Activated T-cell treated with anti-CD3 and anti-CD28 coated beads, Interleukin-2, amount 50 U/mL, for 4 hours (primary cell): ENCODE data around the gene EDIL3. TPM values are rescaled to one million over a fixed set of nuclear protein-coding genes. Genes with fewer than 3 reads are reported as not detected.

Source experiments
- ATAC-seq, 2 donors: fragments of 200-7000 bp; cut with Tn5 transposase; one replicate each; pipeline ENCODE4 v1.10.0; 2021
- DNase-seq: peaks from one replicate; pipeline ENCODE4 v3.0.0-alpha.2; 2020
- H3K27me3 Mint-ChIP-seq: one replicate; pipeline ENCODE4 v1.8.0; 2021; ENCODE audit warnings: low read depth, mixed read lengths
- H3K36me3 Mint-ChIP-seq: one replicate; pipeline ENCODE4 v1.8.0; 2022; ENCODE audit warnings: mixed read lengths; ENCODE audit not compliant: insufficient read depth
- H3K4me1 Mint-ChIP-seq: one replicate; pipeline ENCODE4 v1.8.0; 2021; ENCODE audit warnings: low read depth, mixed read lengths
- H3K4me3 Mint-ChIP-seq: one replicate; pipeline ENCODE4 v1.8.0; 2021; ENCODE audit warnings: mild to moderate bottlenecking, moderate library complexity, mixed read lengths
- H3K9me3 Mint-ChIP-seq: one replicate; pipeline ENCODE4 v1.8.0; 2021; ENCODE audit warnings: mixed read lengths
- total RNA-seq, 3 donors: library from RNA; stranded (reverse); gene quantifications; one replicate each; pipeline ENCODE4 v1.2.1, GENCODE V29; 2021

EDIL3 gene
- total RNA-seq, 3 donors from 2014 or later, result 0.15 to 0.27 TPM; not detected in 1

DNA sequence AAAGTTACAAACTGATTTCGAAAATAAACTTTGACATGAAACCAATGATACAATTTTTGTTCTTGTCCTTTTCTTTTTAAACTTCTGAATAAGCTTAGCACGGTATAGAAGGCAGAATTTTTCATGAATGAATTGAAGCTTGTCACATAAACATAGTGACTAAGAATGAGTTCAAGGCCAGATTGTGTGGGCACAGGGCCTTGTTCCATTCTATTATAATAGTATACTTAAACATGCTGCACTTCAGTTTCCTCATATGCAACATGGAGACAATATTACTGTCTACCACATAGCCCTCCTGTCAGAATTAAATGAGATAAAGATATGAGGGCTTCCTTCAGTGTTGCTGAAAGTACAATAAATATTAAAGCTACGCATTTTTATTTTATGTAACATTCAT is 459.8 kb downstream of the EDIL3 start:
- ATAC-seq, result no peak

DNA sequence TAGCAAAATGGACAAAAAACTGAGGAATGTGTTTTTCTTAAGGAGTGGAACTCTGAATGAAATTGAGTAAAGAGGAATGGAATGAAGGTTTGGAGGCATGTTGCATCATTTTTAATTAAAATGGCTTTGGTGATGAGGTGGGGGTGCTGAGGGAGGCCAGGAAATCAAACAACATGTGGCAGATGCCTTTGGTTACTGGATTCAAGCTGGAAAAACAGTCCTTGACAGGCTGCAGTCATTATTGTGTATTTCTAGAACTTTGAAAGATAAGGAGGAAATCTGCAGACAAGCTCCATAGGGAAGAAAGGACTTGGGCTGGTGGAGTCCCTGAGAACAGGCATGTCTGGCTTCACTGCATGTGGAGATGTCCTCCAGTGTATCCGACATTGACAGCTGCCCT is 460.5 kb downstream of the EDIL3 start:
- no peaks in the 10 kb centered on the region for H3K9me3 Mint-ChIP-seq
- H3K27me3 Mint-ChIP-seq, result no peaks in the 10 kb centered on the region
- ATAC-seq (no peak), DNase-seq (no peak)
- H3K36me3 Mint-ChIP-seq, result no peaks in the 10 kb centered on the region
- H3K4me3 Mint-ChIP-seq, result no peak overlapping the region
- H3K4me1 Mint-ChIP-seq, result no peaks in the 10 kb centered on the region

More for the DNA sequence above, 459.8 kb downstream of the EDIL3 start:
- H3K9me3 Mint-ChIP-seq, result no peaks in the 10 kb centered on the region
- H3K27me3 Mint-ChIP-seq, result no peaks in the 10 kb centered on the region
- H3K36me3 Mint-ChIP-seq, result no peaks in the 10 kb centered on the region
- no peak for DNase-seq
- no peaks in the 10 kb centered on the region for H3K4me1 Mint-ChIP-seq
- H3K4me3 Mint-ChIP-seq, result no peak overlapping the region

DNA sequence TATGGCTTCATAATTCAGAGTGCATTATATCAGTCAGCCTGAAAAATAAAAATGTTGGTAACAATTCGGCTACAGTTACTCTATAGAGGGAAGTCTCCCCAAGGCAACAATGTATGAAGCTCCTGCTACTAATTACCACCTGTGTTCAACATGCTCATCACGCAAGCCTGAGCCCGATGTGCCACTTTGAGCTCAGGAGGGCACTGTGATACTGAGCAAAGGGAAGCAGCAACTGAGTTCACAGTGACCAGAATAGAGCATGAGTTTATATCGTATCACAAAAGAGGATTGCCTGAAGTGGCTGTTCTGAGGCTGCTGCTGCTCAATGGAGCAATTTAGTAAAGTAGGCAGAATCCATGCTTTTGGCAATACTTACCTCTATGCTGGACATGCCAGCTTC is 462.0 kb downstream of the EDIL3 start:
- DNase-seq (no peak), ATAC-seq (no peak)
- Mint-ChIP-seq H3K36me3 (no peaks in the 10 kb centered on the region), H3K4me1 (no peaks in the 10 kb centered on the region), H3K27me3 (no peaks in the 10 kb centered on the region), H3K4me3 (no peak overlapping the region), H3K9me3 (no peaks in the 10 kb centered on the region)

DNA sequence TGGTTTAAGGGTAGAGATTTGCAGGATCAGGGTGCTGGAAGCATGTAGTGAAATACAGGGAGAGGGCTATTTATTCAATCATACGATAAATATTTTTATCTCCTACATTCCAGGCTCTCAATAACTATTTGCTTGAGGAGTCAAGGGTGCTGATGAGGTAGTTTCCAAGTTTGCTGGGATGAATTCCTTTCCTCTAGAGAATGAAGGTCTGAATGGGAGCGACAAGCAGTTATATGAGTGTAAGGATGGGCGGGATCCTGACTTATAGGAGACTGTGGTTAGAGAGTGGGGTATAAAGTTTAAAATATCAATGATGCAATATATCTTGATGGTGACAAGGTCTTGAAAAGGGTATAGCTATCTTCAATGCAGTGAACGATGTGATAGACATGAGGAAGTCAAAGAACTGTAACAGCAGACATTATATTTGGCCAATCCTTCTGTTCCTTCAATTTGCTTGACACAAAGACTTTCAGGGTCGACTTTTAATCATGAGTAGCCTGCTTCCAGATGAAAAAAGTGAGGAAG is 462.9 kb downstream of the EDIL3 start:
- DNase-seq, result no peak
- no peak for ATAC-seq
- Mint-ChIP-seq H3K36me3 (no peaks in the 10 kb centered on the region), H3K27me3 (no peaks in the 10 kb centered on the region), H3K9me3 (no peaks in the 10 kb centered on the region), H3K4me1 (no peaks in the 10 kb centered on the region), H3K4me3 (no peak overlapping the region)

DNA sequence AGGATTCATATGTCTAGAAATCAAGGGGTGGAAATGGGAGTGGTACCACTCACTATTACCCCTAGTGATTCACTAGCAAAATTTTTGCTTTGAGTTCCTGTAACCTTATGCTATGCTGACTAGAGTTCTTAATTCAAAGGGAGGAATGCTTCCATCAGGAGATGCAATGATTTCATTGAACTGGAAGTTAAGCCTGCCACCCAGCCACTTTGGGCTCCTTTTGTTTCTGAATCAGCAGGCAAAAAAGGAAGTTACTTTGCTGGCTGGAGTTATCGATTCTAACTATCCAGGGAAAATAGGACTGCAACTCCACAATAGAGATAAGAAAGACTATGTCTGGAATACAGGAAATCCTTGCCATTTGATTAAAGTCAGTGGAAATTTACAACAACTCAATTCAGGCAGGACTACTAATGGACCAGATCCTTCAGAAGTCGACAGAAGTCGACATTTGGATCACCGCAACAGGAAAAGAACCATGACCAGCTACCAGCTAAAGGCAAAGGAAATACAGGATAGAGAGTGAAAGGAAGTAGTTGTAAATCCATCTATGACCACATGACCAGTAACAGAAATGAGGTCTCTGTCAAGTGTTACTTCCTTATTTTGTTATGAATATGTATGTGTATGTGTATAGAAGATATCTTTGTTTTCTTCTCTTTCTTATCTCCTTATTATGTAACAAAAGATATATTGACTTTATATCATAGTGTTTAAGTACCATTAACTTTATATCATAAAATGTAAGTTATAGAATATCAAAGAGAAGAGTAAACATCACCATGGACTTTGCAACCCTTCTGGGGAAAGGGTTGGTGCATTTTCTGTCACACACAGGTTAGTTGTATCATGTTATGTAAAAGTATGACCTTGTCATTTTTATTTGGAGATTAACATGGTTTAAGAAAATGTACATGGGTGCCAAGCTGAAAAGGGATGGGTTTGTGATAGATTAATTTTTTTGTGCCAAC is 465.3 kb downstream of the EDIL3 start:
- Mint-ChIP-seq H3K36me3 (no peaks in the 10 kb centered on the region), H3K27me3 (no peaks in the 10 kb centered on the region), H3K4me3 (no peak overlapping the region), H3K9me3 (no peaks in the 10 kb centered on the region), H3K4me1 (no peaks in the 10 kb centered on the region)
- ATAC-seq, result no peak
- no peak for DNase-seq

DNA sequence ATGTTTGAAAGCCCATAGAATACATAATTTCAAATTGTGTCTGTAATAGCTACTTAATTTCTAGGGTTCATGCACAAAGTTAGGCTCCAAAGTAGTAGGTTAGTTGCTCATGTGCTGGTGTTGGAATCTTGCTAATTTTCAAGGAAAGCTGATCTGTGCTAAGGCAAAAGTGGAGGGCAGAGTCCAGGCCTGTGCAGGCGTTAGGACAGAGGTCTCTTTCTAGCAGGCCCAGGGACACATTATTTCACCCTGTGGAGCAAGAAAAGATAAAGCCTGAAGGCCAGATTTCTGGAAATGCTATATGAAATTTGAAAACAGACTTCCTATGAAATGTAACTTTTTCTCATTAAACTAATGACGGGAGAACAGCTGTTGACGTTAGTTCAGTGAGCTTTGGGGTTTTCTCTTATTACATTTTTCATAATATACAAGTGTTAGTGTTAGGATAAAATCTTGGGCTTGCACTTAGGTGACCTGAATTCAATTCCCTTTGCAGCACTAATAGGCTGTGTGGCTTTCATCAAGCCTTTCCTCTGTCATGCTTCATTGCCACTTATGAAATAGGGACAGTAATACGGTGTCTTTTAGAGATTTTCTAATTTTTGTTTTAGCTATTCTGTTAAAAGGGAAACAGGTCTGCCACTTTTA is 467.3 kb downstream of the EDIL3 start:
- Mint-ChIP-seq H3K9me3 (no peaks in the 10 kb centered on the region), H3K4me1 (no peaks in the 10 kb centered on the region), H3K36me3 (no peaks in the 10 kb centered on the region), H3K4me3 (no peak overlapping the region), H3K27me3 (no peaks in the 10 kb centered on the region)
- ATAC-seq (no peak), DNase-seq (no peak)

DNA sequence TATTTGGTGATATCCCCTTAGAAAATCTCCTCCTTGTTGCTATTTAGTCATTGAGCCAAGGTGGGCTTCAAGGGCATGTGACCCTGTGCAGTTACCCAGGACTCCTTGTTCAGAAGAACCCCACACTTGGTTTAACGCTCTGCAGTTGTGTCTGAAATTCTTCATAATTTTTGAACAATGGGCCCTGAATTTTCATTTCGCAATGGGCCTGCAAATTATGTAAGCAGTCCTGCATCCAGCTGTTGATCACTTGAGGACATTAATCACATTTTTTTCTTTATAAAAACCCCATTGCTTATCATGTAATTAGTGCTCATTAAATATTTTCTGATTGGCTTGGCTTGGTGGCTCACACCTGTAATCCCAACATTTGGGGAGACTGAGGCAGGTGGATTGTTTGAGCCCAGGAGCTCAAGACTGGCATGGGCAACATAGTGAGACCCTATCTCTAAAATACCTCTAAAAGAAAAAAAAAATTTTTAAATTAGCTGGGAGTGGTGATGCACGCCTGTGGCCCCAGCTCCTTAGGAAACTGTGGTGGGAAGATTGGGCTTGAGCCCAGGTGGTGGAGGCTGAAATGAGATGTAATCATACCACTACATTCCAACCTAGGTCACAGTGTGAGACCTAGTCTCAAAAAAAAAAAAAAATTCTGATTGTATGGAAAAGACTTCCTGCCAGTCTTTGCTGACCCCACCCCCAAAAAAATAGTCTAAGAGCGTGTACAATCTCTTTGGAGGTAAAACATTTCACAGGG is 469.8 kb downstream of the EDIL3 start:
- DNase-seq, result no peak
- Mint-ChIP-seq H3K4me3 (no peak overlapping the region), H3K36me3 (no peaks in the 10 kb centered on the region), H3K27me3 (no peaks in the 10 kb centered on the region), H3K4me1 (no peaks in the 10 kb centered on the region), H3K9me3 (no peaks in the 10 kb centered on the region)
- no peak for ATAC-seq

DNA sequence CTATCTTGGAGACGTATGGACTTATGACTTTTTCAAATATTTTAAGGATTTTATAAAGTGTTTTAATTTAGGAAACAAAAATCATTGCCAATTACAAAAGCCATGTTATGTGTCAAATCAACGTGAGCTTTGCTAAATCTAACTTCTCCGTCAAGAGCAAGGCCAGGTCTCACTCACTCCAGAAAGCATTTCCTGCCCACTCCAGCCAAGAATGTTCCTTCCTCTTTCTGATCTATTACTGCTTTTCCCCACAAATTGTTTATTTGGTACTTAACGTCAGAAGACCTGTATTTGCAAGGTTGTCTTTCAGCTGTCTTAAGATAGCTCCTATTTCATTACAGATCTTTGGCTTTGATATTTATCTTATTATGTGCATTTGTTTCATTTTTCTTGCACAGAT is 470.5 kb downstream of the EDIL3 start:
- H3K27me3 Mint-ChIP-seq, result no peaks in the 10 kb centered on the region
- no peaks in the 10 kb centered on the region for H3K36me3 Mint-ChIP-seq
- DNase-seq (no peak), ATAC-seq (no peak)
- H3K4me3 Mint-ChIP-seq, result no peak overlapping the region
- H3K4me1 Mint-ChIP-seq, result no peaks in the 10 kb centered on the region
- H3K9me3 Mint-ChIP-seq, result no peaks in the 10 kb centered on the region

DNA sequence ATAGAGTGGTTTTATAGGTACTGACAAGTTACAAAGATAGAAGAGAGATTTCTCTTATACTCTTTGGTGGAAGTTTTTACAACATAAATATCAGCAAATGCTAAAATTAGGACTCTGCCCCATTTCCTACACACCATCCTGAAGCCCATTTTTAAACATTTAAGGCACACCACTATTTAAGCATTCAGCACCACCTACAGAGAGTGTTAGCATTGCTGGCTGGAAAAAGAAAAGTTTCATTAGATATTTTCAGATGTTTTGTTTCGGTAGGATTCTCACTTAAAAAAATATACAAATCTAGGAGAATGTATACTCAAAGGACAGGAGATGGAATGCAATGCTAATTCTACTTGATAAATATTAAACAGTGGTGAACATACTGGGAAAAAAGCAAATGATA is 471.1 kb downstream of the EDIL3 start:
- Mint-ChIP-seq H3K36me3 (no peaks in the 10 kb centered on the region), H3K4me3 (no peak overlapping the region), H3K9me3 (no peaks in the 10 kb centered on the region), H3K27me3 (no peaks in the 10 kb centered on the region), H3K4me1 (no peaks in the 10 kb centered on the region)
- ATAC-seq (no peak), DNase-seq (no peak)

DNA sequence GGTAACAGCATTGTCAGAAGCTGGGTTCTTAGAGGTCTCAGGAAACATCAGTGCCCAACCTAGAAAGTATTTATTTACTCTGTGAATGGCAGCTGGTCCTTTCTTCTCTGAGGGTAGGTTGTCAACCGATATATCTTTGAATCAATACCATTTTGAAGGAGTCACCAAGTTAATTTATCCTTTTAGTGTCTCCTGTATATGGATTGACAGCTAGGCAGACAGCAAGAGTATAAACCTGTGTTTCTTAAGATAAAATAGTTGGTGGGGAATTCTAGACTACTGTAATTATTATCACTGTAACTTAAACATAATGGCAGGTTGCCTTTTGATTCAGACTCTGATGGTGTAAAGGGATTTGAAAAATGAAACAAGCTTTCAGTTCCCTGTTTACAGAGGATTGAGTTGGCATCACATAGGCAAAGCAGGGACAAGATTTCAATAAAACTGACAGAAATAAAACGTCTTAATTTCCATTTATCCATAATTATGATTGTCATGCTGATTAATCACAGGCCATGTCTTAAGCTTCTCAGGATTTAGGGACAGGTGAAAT is 473.2 kb downstream of the EDIL3 start:
- H3K27me3 Mint-ChIP-seq, result no peaks in the 10 kb centered on the region
- no peaks in the 10 kb centered on the region for H3K9me3 Mint-ChIP-seq
- no peaks in the 10 kb centered on the region for H3K36me3 Mint-ChIP-seq
- no peaks in the 10 kb centered on the region for H3K4me1 Mint-ChIP-seq
- H3K4me3 Mint-ChIP-seq, result no peak overlapping the region
- no peak for ATAC-seq
- no peak for DNase-seq

DNA sequence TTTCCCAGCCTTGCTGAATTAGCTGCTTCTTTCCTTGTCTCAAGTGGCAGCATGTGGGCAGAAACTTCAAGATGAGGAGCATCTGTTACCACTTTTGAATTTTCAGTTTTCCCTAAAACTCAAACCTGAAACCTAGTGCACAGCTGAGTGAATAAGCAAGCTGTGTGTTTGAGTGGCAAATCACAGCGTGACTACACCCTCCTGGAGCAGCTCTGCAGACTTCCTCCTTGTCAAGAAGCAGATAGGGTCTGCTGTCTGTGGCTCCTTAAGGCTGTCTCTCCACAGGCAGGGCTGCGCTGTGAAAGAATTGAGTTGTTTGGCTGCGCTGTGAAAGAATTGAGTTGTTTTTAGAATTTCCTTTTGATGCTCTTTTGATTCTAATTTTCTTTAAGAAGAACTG is 484.4 kb downstream of the EDIL3 start:
- H3K4me1 Mint-ChIP-seq, result no peaks in the 10 kb centered on the region
- DNase-seq (no peak), ATAC-seq (no peak)
- no peaks in the 10 kb centered on the region for H3K27me3 Mint-ChIP-seq
- no peaks in the 10 kb centered on the region for H3K9me3 Mint-ChIP-seq
- no peak overlapping the region for H3K4me3 Mint-ChIP-seq
- no peaks in the 10 kb centered on the region for H3K36me3 Mint-ChIP-seq

DNA sequence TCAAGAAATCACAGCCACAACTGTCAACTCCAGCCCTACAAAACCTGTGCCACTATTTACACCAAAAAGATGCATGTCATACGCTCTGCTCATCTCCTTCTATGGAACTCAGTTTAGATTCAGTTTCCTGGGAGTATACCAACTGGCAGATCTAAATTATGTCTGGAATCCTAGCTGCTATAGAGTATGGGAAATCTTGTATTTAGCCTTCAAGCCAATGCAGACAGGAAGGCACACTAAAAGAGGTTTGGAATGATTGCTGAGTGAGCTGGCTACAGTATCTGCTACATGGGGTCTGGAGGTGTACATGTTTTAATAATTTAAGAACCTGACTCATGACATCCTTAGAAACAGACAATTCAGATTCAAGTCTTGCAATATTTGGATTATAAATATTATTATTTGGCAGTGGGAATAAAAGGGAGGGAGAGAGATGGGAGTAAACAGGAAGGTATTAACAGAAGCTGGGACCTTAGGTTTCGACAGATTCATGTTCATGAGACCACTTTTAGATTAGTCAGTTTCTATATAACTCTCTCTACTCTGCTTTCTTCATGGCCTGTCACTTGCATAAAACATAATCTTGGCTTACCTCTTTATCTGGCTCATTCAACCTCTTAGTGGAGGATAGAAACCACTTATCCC is 485.2 kb downstream of the EDIL3 start:
- ATAC-seq (no peak), DNase-seq (no peak)
- H3K9me3 Mint-ChIP-seq, result no peaks in the 10 kb centered on the region
- no peak overlapping the region for H3K4me3 Mint-ChIP-seq
- no peaks in the 10 kb centered on the region for H3K27me3 Mint-ChIP-seq
- no peaks in the 10 kb centered on the region for H3K36me3 Mint-ChIP-seq
- no peaks in the 10 kb centered on the region for H3K4me1 Mint-ChIP-seq

DNA sequence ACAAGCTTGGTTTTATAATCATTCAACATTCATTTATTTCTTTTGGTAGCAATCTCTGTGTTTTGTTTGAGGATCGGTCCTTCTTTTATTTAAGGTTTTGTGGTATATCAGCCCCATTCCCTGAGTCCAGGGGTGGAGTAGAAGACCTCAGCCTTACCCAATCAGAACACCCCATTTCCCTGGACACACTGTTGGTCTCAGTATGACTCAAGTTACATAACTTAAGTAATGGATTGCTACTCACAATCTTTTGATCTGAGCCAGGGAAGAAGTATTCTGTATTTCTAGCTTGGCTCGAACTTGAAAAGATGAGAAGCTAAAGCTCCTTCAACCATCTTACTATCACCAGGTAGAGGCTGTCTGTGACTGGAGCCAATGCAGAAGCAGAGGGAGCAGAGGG is 488.8 kb downstream of the EDIL3 start:
- ATAC-seq, result no peak
- Mint-ChIP-seq H3K4me3 (no peak overlapping the region), H3K36me3 (no peaks in the 10 kb centered on the region), H3K9me3 (no peaks in the 10 kb centered on the region), H3K4me1 (no peaks in the 10 kb centered on the region), H3K27me3 (no peaks in the 10 kb centered on the region)
- no peak for DNase-seq

DNA sequence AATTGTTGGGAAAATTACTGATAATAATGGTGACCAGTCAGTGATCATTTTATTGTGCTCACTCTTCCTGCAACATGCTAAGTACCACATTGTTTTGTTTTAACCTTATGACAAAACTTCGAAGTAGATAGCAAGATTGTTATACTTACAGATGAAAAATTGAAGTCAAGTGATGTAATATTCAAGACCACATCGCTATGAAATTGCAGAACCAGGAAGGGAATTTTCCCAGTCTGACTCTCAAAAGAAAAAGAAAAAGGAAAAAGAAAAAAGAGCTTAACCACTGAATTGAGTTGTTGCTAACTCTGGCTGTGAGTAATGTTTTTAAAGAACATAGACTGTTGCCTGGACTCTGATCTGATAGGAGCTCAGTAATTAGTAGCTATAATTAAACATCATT is 493.4 kb downstream of the EDIL3 start:
- Mint-ChIP-seq H3K27me3 (no peaks in the 10 kb centered on the region), H3K4me3 (no peak overlapping the region), H3K9me3 (no peaks in the 10 kb centered on the region), H3K36me3 (no peaks in the 10 kb centered on the region), H3K4me1 (no peaks in the 10 kb centered on the region)
- ATAC-seq (no peak), DNase-seq (no peak)
